Epithelial cell of esophagus (primary cell): ENCODE measurements around the gene ABHD17A.
A peak's percentile ranks its signal among the peaks of the same experiment; 100 is the strongest.

ENCODE experiments used
- DNase-seq: peaks from one replicate; pipeline ENCODE4 v3.0.0; 2010; ENCODE audit warnings: low read depth
- H3K4me3 ChIP-seq: 2 replicates; pipeline ENCODE4 v1.5.1; 2011; ENCODE audit warnings: mild to moderate bottlenecking, low read length, control low read depth
- TF ChIP-seq, protein P1 (sequence below): IDR thresholded peaks from 2 replicates; pipeline ENCODE4 v1.5.1; 2011; ENCODE audit warnings: low read depth, mild to moderate bottlenecking, low read length, control low read depth, inconsistent platforms; ENCODE audit not compliant: insufficient read depth; ENCODE audit errors: missing control alignments

ABHD17A gene

DNA sequence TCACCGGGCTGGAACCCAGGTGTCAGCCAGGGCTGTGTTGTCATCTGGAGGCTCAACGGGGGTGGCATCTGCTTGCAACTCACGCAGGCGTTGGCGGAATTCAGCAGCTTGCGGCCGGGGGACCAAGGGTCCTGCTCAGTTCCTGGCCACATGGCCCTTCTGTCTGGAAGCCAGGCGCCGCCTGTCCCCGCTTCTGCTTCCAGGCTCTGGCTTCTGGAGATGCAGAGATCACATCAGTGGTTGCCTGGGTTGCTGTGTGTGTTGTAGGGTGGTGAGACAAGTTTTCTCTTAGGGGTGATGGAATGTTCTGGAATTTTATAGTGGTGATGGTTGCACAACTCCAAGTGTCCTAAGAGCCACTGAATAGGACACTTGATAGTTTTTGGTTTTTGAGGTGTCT, 24.9 kb upstream of the ABHD17A start:
- no peak overlapping the region for H3K4me3 ChIP-seq

DNA sequence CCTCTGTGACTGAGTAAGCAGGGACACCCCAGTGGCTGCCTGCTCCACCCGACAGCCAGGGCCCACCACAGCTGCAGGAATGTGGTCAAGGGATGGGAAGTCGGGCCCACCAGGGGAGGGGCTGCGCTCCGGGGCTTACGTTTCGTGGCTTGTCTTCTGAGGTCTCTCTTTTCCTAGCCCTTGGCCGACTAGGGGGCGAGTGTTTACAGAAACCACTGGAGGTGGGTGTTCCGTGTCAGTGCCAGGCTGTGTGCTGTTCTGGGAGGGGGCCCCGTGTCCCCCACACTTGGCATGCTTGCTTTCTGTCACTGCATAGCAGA, 24.4 kb upstream of the ABHD17A start:
- TF ChIP-seq, protein P1, sequence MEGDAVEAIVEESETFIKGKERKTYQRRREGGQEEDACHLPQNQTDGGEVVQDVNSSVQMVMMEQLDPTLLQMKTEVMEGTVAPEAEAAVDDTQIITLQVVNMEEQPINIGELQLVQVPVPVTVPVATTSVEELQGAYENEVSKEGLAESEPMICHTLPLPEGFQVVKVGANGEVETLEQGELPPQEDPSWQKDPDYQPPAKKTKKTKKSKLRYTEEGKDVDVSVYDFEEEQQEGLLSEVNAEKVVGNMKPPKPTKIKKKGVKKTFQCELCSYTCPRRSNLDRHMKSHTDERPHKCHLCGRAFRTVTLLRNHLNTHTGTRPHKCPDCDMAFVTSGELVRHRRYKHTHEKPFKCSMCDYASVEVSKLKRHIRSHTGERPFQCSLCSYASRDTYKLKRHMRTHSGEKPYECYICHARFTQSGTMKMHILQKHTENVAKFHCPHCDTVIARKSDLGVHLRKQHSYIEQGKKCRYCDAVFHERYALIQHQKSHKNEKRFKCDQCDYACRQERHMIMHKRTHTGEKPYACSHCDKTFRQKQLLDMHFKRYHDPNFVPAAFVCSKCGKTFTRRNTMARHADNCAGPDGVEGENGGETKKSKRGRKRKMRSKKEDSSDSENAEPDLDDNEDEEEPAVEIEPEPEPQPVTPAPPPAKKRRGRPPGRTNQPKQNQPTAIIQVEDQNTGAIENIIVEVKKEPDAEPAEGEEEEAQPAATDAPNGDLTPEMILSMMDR = no peak
- no peak for DNase-seq
- H3K4me3 ChIP-seq = no peak overlapping the region

More for the DNA sequence above, 24.9 kb upstream of the ABHD17A start:
- TF ChIP-seq, protein P1 = no peak
- DNase-seq = no peak

DNA sequence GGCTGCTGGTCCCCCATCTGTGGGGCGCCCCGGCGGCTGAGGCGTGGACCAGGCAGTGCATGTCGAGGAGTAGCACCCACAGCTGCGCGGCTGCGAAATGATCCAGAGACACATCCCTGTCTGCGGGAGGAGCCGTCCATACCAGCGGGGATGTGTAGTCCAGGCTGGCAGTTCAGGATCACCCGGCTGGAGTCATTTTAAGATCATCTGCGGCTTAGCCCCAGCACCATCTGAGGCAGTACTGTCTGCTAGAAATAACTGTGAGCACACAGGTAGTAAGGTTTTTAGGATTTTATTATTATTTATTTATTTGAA, 23.0 kb upstream of the ABHD17A start:
- TF ChIP-seq, protein P1 = no peak
- H3K4me3 ChIP-seq = peak overlapping the region; percentile 30

DNA sequence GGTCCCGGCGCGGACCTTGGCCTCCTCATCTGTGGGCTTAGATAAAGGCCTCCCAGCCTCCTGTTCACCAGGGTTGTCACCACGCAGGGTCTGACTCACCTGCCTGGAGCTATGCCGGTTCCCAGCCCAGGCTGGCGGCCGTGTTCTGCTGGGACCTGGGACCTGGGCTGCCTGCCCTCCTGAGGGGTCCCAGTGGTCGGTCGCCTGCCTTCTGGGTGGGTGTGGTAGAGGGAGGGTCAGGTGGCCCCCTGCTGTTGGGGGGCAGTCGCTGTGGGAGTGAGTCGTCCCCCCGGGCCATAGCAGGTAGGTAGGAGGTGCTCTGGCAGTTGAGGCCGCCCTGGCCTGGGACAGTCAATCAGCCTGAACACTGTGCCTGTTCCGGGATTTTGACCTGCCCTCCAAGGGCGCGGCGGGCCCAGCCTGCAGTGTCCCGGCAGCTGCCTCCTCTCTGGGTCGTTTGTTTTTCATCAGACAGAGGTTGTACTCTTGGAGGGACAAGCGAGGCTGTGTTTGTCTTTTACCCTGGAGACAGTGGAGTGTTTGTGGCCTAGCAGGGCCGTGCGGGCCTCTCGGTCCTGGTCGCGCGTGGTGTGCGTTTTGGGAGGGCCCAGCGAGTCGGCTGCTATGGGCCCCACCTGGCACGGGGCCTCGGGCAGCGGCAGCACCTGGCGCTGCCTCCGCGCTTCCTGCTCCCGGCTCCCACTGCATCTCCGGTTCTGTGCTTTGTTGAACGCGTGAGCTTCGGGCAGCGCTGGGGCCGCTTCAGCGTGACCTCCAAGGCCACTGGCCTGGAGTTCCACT, 22.5 kb upstream of the ABHD17A start:
- peak; percentile 76 for DNase-seq
- TF ChIP-seq, protein P1 = no peak
- peak overlapping the region; percentile 30 for H3K4me3 ChIP-seq

More for the DNA sequence above, 23.0 kb upstream of the ABHD17A start:
- no peak for DNase-seq

DNA sequence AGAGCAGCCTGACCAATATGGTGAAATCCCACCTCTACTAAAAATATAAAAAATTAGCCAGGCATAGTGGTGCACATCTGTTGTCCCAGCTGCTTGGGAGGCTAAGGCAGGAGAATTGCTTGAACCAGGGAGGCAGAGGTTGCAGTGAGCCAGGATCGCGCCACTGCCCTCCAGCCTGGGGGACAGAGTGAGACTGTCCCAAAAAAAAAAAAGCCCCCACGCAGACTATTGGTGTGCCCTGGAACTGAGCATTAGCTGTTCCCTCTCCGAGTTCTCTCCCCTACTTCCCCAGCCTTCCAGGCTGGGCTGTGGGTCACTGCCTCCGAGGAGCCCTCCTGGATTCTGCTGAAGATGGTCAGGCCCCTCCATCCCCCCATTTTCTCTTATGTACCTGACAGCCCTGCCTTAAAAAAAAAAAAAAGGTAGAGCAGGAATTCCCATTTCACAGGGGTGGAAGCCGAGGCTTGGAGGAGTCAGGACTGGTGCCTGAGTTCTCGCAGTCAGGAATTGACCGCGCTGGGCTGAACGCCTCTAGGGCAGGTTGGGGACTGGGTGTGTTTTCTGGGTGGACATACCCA, 21.8 kb upstream of the ABHD17A start:
- H3K4me3 ChIP-seq = peak overlapping the region; percentile 30
- TF ChIP-seq, protein P1 = no peak
- DNase-seq = no peak

DNA sequence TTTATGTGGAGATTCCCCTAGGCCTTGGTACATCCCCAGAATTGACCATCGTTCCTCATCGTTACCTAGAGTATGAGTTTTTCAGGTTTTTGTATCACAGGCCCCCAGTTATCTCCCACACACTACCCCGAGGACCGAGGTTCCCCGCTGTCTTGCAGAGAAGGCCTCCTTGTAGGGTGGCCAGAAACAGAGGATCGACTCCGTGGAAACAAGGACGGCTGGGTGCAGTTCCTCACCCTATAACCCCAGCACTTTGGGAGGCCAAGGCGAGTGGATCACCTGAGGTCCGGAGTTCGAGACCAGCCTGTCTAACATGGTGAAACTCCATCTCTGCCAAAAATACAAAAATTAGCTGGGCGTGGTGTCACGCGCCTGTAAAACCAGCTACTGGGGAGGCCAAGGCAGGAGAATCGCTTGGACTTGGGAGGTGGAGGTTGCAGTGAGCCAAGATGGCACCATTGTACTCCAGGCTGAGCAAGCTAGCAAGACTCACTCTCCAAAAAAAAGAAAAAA, 20.6 kb upstream of the ABHD17A start:
- TF ChIP-seq, protein P1 = no peak
- DNase-seq = no peak
- peak overlapping the region; percentile 64 for H3K4me3 ChIP-seq
